Hematopoietic multipotent progenitor cell treated with erythropoietin and hydrocortisone succinate and interleukin-3 and kit ligand, for 17 days (in vitro differentiated cells): ENCODE results near the gene ACSL1.
A peak's percentile ranks its signal among the peaks of the same experiment; 100 is the strongest.

Source experiments
- DNase-seq: peaks from one replicate; pipeline ENCODE4 v3.0.0-alpha.2; 2015; ENCODE audit warnings: low spot score

Gene ACSL1

GRCh38 chr4:184838249-184839074 is 12.7 kb upstream of the ACSL1 start:
- no peak for DNase-seq

GRCh38 chr4:184836613-184837012 is 10.8 kb upstream of the ACSL1 start:
- DNase-seq: no peak

GRCh38 chr4:184833046-184833838 is 7.5 kb upstream of the ACSL1 start:
- no peak for DNase-seq

- no peak for DNase-seq
Measured at GRCh38 chr4:184831153-184831552, 5.4 kb upstream of the ACSL1 start.

GRCh38 chr4:184826691-184827270 is 1.0 kb upstream of the ACSL1 start:
- DNase-seq: no peak

- no peak for DNase-seq
Measured at GRCh38 chr4:184825141-184825895, 450 bp downstream of the ACSL1 start.

GRCh38 chr4:184824776-184825084 is 1.0 kb downstream of the ACSL1 start:
- DNase-seq: no peak

- no peak for DNase-seq
Measured at GRCh38 chr4:184824081-184824775, 1.5 kb downstream of the ACSL1 start.

- DNase-seq: peak; percentile 32
Measured at GRCh38 chr4:184823014-184823413, 2.8 kb downstream of the ACSL1 start.

- DNase-seq: no peak
Measured at GRCh38 chr4:184822356-184822755, 3.4 kb downstream of the ACSL1 start.

GRCh38 chr4:184821242-184821641 is 4.5 kb downstream of the ACSL1 start:
- no peak for DNase-seq

- DNase-seq: no peak
Measured at GRCh38 chr4:184819786-184820185, 6.0 kb downstream of the ACSL1 start.

- DNase-seq: no peak
Measured at GRCh38 chr4:184818216-184818564, 7.6 kb downstream of the ACSL1 start.

GRCh38 chr4:184817494-184818215 is 8.1 kb downstream of the ACSL1 start:
- no peak for DNase-seq

GRCh38 chr4:184816962-184817361 is 8.8 kb downstream of the ACSL1 start:
- DNase-seq: no peak

GRCh38 chr4:184815046-184815877 is 10.5 kb downstream of the ACSL1 start:
- peak; percentile 69 for DNase-seq

- DNase-seq: no peak
Measured at GRCh38 chr4:184814686-184815045, 11.1 kb downstream of the ACSL1 start.

GRCh38 chr4:184812651-184813181 is 13.1 kb downstream of the ACSL1 start:
- no peak for DNase-seq

GRCh38 chr4:184812199-184812542 is 13.6 kb downstream of the ACSL1 start:
- no peak for DNase-seq

GRCh38 chr4:184811526-184812198 is 14.1 kb downstream of the ACSL1 start:
- DNase-seq: no peak
